B cell (primary cell): Measurements from ENCODE around the gene BCAR3.

Experiments
- EZH2 ChIP-seq: IDR thresholded peaks from 2 replicates; pipeline ENCODE4 v1.6.1; 2012; ENCODE audit warnings: borderline replicate concordance, low read depth, mild to moderate bottlenecking, moderate library complexity, low read length; ENCODE audit not compliant: insufficient read depth, poor library complexity, severe bottlenecking
- TF ChIP-seq, protein P1 (sequence below): fragments of 200-600 bp; IDR thresholded peaks from one replicate; pipeline ENCODE4 v1.8.0; 2022; ENCODE audit warnings: antibody characterized with exemption, mild to moderate bottlenecking

DNA sequence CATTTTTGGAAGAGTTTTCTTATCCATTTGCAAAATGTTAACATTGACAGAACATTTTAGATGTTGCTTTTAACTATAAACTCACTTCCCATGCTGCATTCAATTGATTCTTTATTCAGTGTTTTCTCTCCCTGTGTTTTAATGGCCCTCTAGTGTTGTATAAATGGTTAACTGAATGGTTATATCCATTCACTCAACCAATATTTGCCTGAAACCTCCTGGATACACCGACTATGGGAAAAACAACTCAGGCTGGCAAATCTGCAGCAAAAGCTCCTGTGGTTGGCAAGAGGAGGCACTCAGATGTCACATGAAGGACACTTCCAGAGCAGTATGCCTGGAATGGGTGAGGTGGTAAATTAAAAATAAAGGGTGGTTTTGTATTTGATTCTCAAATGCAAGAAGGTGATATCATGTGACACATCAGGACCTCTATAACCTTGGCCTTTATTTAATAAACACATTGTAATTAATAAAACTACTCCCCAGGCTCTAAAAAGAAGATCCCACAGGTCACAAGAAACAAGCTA, 107.6 kb downstream of the BCAR3 start:
- TF ChIP-seq, protein P1, sequence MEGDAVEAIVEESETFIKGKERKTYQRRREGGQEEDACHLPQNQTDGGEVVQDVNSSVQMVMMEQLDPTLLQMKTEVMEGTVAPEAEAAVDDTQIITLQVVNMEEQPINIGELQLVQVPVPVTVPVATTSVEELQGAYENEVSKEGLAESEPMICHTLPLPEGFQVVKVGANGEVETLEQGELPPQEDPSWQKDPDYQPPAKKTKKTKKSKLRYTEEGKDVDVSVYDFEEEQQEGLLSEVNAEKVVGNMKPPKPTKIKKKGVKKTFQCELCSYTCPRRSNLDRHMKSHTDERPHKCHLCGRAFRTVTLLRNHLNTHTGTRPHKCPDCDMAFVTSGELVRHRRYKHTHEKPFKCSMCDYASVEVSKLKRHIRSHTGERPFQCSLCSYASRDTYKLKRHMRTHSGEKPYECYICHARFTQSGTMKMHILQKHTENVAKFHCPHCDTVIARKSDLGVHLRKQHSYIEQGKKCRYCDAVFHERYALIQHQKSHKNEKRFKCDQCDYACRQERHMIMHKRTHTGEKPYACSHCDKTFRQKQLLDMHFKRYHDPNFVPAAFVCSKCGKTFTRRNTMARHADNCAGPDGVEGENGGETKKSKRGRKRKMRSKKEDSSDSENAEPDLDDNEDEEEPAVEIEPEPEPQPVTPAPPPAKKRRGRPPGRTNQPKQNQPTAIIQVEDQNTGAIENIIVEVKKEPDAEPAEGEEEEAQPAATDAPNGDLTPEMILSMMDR, result no peak
- TF ChIP-seq EZH2, result no peak
